Astrocyte (in vitro differentiated cells and primary cell): ENCODE measurements around the gene WWP2. TPM values are rescaled to one million over a fixed set of nuclear protein-coding genes. Genes with fewer than 3 reads are reported as not detected.

Experiments
- DNase-seq: peaks from one replicate; pipeline ENCODE4 v3.0.0-alpha.2; 2010; ENCODE audit warnings: low read depth
- FAIRE-seq: peaks from 2 replicates; lab custom pipeline; 2011; peaks lifted over from hg19 to GRCh38; lab: Jason Lieb, UNC
- H2AFZ ChIP-seq: 2 replicates; pipeline ENCODE4 v1.6.0; 2012; ENCODE audit warnings: low read depth, low read length, inconsistent platforms
- H3K27ac ChIP-seq: 2 replicates; pipeline ENCODE4 v1.5.1; 2011; ENCODE audit warnings: low read depth, low read length, inconsistent platforms
- H3K27me3 ChIP-seq: 2 replicates; pipeline ENCODE4 v1.6.0; 2011; ENCODE audit warnings: low read length, inconsistent platforms; ENCODE audit not compliant: insufficient read depth
- H3K36me3 ChIP-seq: 2 replicates; pipeline ENCODE4 v1.5.1; 2011; ENCODE audit warnings: low read length, inconsistent platforms; ENCODE audit not compliant: insufficient read depth
- H3K4me1 ChIP-seq: 2 replicates; pipeline ENCODE4 v1.5.1; 2011; ENCODE audit warnings: low read length, inconsistent platforms; ENCODE audit not compliant: insufficient read depth
- H3K4me2 ChIP-seq: 2 replicates; pipeline ENCODE4 v1.6.0; 2012; ENCODE audit warnings: low read length, inconsistent platforms
- H3K4me3 ChIP-seq: 2 replicates; pipeline ENCODE4 v1.5.1; 2011; ENCODE audit warnings: low read depth, mild to moderate bottlenecking, low read length, inconsistent platforms; ENCODE audit not compliant: insufficient read depth
- H3K79me2 ChIP-seq: 2 replicates; pipeline ENCODE4 v1.6.0; 2012; ENCODE audit warnings: mild to moderate bottlenecking, low read length, inconsistent platforms; ENCODE audit not compliant: insufficient read depth
- H3K9ac ChIP-seq: 2 replicates; pipeline ENCODE4 v1.6.0; 2012; ENCODE audit warnings: mild to moderate bottlenecking, low read length, inconsistent platforms
- H3K9me3 ChIP-seq: 2 replicates; pipeline ENCODE4 v1.5.1; 2012; ENCODE audit warnings: low read depth, mild to moderate bottlenecking, low read length, inconsistent platforms; ENCODE audit not compliant: insufficient read depth
- H4K20me1 ChIP-seq: 2 replicates; pipeline ENCODE4 v1.6.0; 2012; ENCODE audit warnings: low read length, inconsistent platforms; ENCODE audit not compliant: insufficient read depth
- H3K27ac Mint-ChIP-seq: one replicate; pipeline ENCODE4 v1.8.0; 2021; ENCODE audit warnings: mild to moderate bottlenecking, mixed read lengths; ENCODE audit not compliant: unreplicated experiment
- H3K27me3 Mint-ChIP-seq: one replicate; pipeline ENCODE4 v1.8.0; 2021; ENCODE audit warnings: low read depth, mixed read lengths; ENCODE audit not compliant: unreplicated experiment
- H3K36me3 Mint-ChIP-seq: one replicate; pipeline ENCODE4 v1.8.0; 2021; ENCODE audit warnings: low read depth, mixed read lengths; ENCODE audit not compliant: unreplicated experiment
- H3K4me1 Mint-ChIP-seq: one replicate; pipeline ENCODE4 v1.8.0; 2021; ENCODE audit warnings: low read depth, mixed read lengths; ENCODE audit not compliant: unreplicated experiment
- H3K4me3 Mint-ChIP-seq: one replicate; pipeline ENCODE4 v1.8.0; 2021; ENCODE audit warnings: mild to moderate bottlenecking, moderate library complexity, mixed read lengths; ENCODE audit not compliant: unreplicated experiment
- H3K9me3 Mint-ChIP-seq: one replicate; pipeline ENCODE4 v1.8.0; 2021; ENCODE audit warnings: mild to moderate bottlenecking, mixed read lengths; ENCODE audit not compliant: unreplicated experiment
- EZH2 ChIP-seq: IDR thresholded peaks from 2 replicates; pipeline ENCODE4 v1.6.1; 2012; ENCODE audit warnings: mild to moderate bottlenecking, low read length, inconsistent platforms; ENCODE audit not compliant: insufficient read depth
- total RNA-seq: library from RNA; stranded (reverse); gene quantifications from 2 replicates; pipeline ENCODE4 v1.2.1, GENCODE V29; 2021
- TF ChIP-seq, protein P1 (sequence below): IDR thresholded peaks from 2 replicates; pipeline ENCODE4 v1.5.1; 2011; ENCODE audit warnings: low read depth, mild to moderate bottlenecking, inconsistent platforms, low read length, moderate library complexity; ENCODE audit not compliant: insufficient read depth

WWP2 gene
- total RNA-seq, 1 donor from 2014 or later: 28.7 TPM

DNA sequence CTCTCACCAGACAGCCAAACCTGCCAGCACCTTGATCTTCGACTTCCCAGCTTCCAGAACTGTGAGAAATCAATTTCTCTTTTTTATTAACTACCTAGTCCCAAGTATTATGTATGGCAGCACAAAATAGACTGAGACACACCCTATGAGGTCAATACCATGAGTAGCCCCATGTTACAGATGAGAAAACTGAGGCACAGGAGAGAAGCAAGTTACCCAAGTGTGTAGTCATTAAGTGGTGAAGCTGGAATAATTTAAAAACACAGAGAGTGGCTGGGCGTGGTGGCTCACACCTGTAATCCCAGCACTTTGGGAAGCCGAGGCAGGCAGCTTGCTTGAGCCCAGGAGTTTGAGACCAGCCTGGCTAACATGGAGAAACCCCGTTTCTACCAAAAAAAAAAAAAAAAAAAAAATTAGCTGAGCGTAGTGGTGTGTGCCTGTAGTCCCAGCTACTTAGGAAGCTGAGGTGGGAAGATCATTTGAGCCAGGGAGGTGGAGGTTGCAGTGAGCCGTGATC lies 40.6 kb upstream of the WWP2 start:
- H4K20me1 ChIP-seq: peaks cover 13% of the 10 kb centered on the region
- H3K4me3 ChIP-seq: no peak overlapping the region
- Mint-ChIP-seq H3K9me3 (no peaks in the 10 kb centered on the region), H3K4me3 (no peak overlapping the region), H3K4me1 (peaks cover 6% of the 10 kb centered on the region), H3K36me3 (peaks cover 21% of the 10 kb centered on the region), H3K27me3 (no peaks in the 10 kb centered on the region), H3K27ac (no peak overlapping the region)
- no peak for TF ChIP-seq EZH2
- no peak overlapping the region for H3K9ac ChIP-seq
- peaks cover 9% of the 10 kb centered on the region for H3K4me1 ChIP-seq
- H3K36me3 ChIP-seq: peaks cover 11% of the 10 kb centered on the region
- FAIRE-seq (no peak), DNase-seq (no peak)
- H3K27me3 ChIP-seq: no peaks in the 10 kb centered on the region
- no peak overlapping the region for H3K27ac ChIP-seq
- H3K4me2 ChIP-seq: no peak overlapping the region
- H3K79me2 ChIP-seq: peaks cover 50% of the 10 kb centered on the region
- no peak overlapping the region for H2AFZ ChIP-seq
- H3K9me3 ChIP-seq: no peaks in the 10 kb centered on the region

DNA sequence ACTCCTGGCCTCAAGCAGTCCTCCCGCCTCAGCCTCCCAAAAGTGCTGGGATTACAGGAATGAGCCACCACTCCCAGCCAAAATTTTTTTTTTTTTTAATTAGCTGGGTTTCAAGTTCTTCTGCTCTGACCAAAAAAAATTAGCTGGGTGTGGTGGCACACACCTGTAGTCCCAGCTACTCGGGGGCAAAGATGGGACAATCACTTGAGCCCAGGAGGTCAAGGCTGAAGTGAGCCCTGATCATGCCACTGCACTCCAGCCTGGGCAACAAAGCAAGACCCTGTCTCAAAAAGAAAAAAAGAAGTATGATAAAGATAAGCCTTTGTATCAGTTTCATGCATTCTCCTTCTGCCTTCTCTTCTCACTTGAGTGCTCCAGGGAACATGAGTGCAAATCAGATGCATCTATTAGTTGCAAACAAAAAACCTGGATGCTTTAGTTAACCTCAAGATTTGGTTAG lies 37.7 kb upstream of the WWP2 start:
- no peak for DNase-seq
- Histone ChIP-seq H2AFZ (no peak overlapping the region), H3K36me3 (peaks cover 4% of the 10 kb centered on the region), H3K79me2 (peaks cover 51% of the 10 kb centered on the region), H3K4me2 (peak overlapping the region; percentile 84), H3K27me3 (no peaks in the 10 kb centered on the region), H3K9me3 (no peaks in the 10 kb centered on the region), H4K20me1 (no peaks in the 10 kb centered on the region), H3K9ac (peak overlapping the region; percentile 16), H3K4me3 (peak overlapping the region; percentile 90), H3K27ac (no peak overlapping the region), H3K4me1 (peaks cover 19% of the 10 kb centered on the region)
- no peaks in the 10 kb centered on the region for H3K27me3 Mint-ChIP-seq
- no peak for TF ChIP-seq EZH2
- TF ChIP-seq, protein P1, sequence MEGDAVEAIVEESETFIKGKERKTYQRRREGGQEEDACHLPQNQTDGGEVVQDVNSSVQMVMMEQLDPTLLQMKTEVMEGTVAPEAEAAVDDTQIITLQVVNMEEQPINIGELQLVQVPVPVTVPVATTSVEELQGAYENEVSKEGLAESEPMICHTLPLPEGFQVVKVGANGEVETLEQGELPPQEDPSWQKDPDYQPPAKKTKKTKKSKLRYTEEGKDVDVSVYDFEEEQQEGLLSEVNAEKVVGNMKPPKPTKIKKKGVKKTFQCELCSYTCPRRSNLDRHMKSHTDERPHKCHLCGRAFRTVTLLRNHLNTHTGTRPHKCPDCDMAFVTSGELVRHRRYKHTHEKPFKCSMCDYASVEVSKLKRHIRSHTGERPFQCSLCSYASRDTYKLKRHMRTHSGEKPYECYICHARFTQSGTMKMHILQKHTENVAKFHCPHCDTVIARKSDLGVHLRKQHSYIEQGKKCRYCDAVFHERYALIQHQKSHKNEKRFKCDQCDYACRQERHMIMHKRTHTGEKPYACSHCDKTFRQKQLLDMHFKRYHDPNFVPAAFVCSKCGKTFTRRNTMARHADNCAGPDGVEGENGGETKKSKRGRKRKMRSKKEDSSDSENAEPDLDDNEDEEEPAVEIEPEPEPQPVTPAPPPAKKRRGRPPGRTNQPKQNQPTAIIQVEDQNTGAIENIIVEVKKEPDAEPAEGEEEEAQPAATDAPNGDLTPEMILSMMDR: no peak
- peaks cover 11% of the 10 kb centered on the region for H3K4me1 Mint-ChIP-seq
- peaks cover 11% of the 10 kb centered on the region for H3K36me3 Mint-ChIP-seq
- FAIRE-seq: no peak
- no peaks in the 10 kb centered on the region for H3K9me3 Mint-ChIP-seq
- H3K27ac Mint-ChIP-seq: no peak overlapping the region
- H3K4me3 Mint-ChIP-seq: peak overlapping the region; percentile 85

DNA sequence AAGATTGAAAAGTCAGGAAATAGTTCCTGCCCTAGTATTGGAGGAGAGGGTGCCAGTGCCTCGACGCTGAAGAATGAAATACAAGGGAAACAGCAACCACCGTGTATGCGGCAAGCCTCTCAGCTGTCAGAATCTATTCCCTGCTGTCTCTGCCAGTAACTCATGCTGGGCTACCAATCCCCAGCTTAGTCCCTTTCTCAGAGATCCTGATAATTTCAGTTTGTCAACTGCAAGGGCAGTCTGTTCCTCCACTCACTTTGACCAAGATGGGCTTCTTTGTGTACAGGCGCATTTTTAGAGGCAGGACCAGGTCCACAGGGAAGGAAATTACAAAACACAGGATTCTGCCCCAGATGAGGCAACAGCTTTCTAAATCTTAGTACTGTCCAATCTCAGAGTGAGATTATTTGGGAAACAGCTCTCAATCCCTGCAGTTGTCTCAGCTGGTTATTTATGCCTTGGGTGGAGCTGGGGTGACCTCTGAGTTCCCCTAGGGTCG lies 37.1 kb upstream of the WWP2 start:
- no peaks in the 10 kb centered on the region for H3K9me3 ChIP-seq
- peak overlapping the region; percentile 84 for H3K4me2 ChIP-seq
- Mint-ChIP-seq H3K27me3 (no peaks in the 10 kb centered on the region), H3K36me3 (peaks cover 12% of the 10 kb centered on the region), H3K4me3 (peak overlapping the region; percentile 85), H3K27ac (no peak overlapping the region), H3K4me1 (peaks cover 11% of the 10 kb centered on the region), H3K9me3 (no peaks in the 10 kb centered on the region)
- H3K9ac ChIP-seq: peak overlapping the region; percentile 16
- H2AFZ ChIP-seq: no peak overlapping the region
- H3K4me3 ChIP-seq: peak overlapping the region; percentile 90
- H3K27ac ChIP-seq: no peak overlapping the region
- FAIRE-seq (no peak), DNase-seq (no peak)
- peaks cover 51% of the 10 kb centered on the region for H3K79me2 ChIP-seq
- TF ChIP-seq EZH2: no peak
- TF ChIP-seq, protein P1: no peak
- H3K4me1 ChIP-seq: peaks cover 19% of the 10 kb centered on the region
- H3K36me3 ChIP-seq: peaks cover 4% of the 10 kb centered on the region
- H3K27me3 ChIP-seq: no peaks in the 10 kb centered on the region
- no peaks in the 10 kb centered on the region for H4K20me1 ChIP-seq
